Testis (tissue), 3 donors: ENCODE results near the gene SMURF2. TPM values are rescaled to one million over a fixed set of nuclear protein-coding genes. Genes with fewer than 3 reads are reported as not detected.

Experiments used
- DNase-seq: peaks from one replicate; pipeline ENCODE4 v3.0.0-alpha.2; 2019
- H3K27ac ChIP-seq, 2 donors: fragments of 200-600 bp; sonication (generic); one replicate each; pipeline ENCODE4 v1.5.1; 2019
- H3K27me3 ChIP-seq: fragments of 200-600 bp; sonication (generic); one replicate; pipeline ENCODE4 v1.5.1; 2019
- H3K36me3 ChIP-seq: fragments of 200-600 bp; sonication (generic); one replicate; pipeline ENCODE4 v1.5.1; 2017; ENCODE audit warnings: low read depth; ENCODE audit errors: missing control alignments
- H3K4me1 ChIP-seq: fragments of 200-600 bp; sonication (generic); one replicate; pipeline ENCODE4 v1.5.1; 2019
- H3K4me3 ChIP-seq, 2 donors: fragments of 200-600 bp; sonication (generic); one replicate each; pipeline ENCODE4 v1.5.1; 2017 to 2019
- H3K9me3 ChIP-seq: fragments of 200-600 bp; sonication (generic); one replicate; pipeline ENCODE4 v1.5.1; 2017
- CTCF ChIP-seq, 3 experiments: fragments of 450-650 bp in 2 of 3; fragments of 200-600 bp in 1 of 3; sonication (generic) in 1 of 3; IDR thresholded peaks; one replicate each; pipeline ENCODE4 v1.5.1; 2016 to 2019; ENCODE audit warnings: antibody characterized with exemption in 3 of 3, mild to moderate bottlenecking in 2 of 3, moderate library complexity in 1 of 3
- POLR2A ChIP-seq: fragments of 450-650 bp; IDR thresholded peaks from one replicate; pipeline ENCODE4 v1.6.1; 2017; ENCODE audit warnings: antibody characterized with exemption, mild to moderate bottlenecking, moderate library complexity
- WGBS, 2 donors: methylation state at CpG; one replicate each; pipeline ENCODE4 v1.1.5; 2018; 5-methylcytosine and 5-hydroxymethylcytosine counted together
- intact Hi-C: fragments of 100-400 bp; cut with DNase I; formaldehyde crosslinking; loops from one replicate; pipeline ENCODE4 v1.15.1; 2023; ENCODE audit warnings: low total_unique reads
- polyA plus RNA-seq: library from polyadenylated mRNA; stranded (reverse); fragments of 350-450 nt; fragmentation: Illumina TruSeq; extraction: RNeasy Lipid Tissue Mini Kit (QIAGEN cat#74804); gene quantifications from one replicate; pipeline ENCODE4 v1.2.3, GENCODE V29; 2014; ENCODE audit warnings: low read depth, low replicate concordance; ENCODE audit not compliant: insufficient read depth
- total RNA-seq, 2 donors: library from RNA; depleted of rRNA; stranded (reverse); fragments of >200 nt; gene quantifications; one replicate each; pipeline ENCODE4 v1.2.3, GENCODE V29; 2016

SMURF2 gene
- total and polyA plus RNA-seq, 3 donors from 2014 or later, result 28.9 to 50.0 (median 32.2) TPM

GRCh38 chr17:64508683-64509082 is 153.4 kb downstream of the SMURF2 start:
- Histone ChIP-seq H3K4me3 (no peak overlapping the region), H3K27me3 (no peaks in the 10 kb centered on the region), H3K9me3 (no peaks in the 10 kb centered on the region), H3K4me1 (peaks cover 10% of the 10 kb centered on the region), H3K36me3 (no peaks in the 10 kb centered on the region), H3K27ac (no peak overlapping the region)
- TF ChIP-seq CTCF (IDR thresholded peaks at IDR 0.05), result no peak
- no peak for TF ChIP-seq POLR2A
- no peak for DNase-seq
- 69 to 72% methylated on average over 2 of the region's 2 CpGs for WGBS, 2 donors
- intact Hi-C loops, result no loop called here

GRCh38 chr17:64507413-64507782 is 154.7 kb downstream of the SMURF2 start:
- WGBS, 2 donors, result 0% methylated on average over 13 of the region's 13 CpGs
- TF ChIP-seq POLR2A (no peak), CTCF (IDR thresholded peaks at IDR 0.05) (peak in 2 of 3 experiments; percentile 9 to 33)
- no peak for DNase-seq
- peak overlapping the region; percentile 98 for H3K4me3 ChIP-seq
- no peaks in the 10 kb centered on the region for H3K36me3 ChIP-seq
- H3K4me1 ChIP-seq, result peaks cover 14% of the 10 kb centered on the region
- H3K27ac ChIP-seq, result peak overlapping the region; percentile 98 to 100
- no peaks in the 10 kb centered on the region for H3K9me3 ChIP-seq
- H3K27me3 ChIP-seq, result no peaks in the 10 kb centered on the region
- intact Hi-C loops, result no loop called here

GRCh38 chr17:64506576-64507412 is 155.3 kb downstream of the SMURF2 start, which contains the start of gene CEP95:
Gene CEP95 (plus strand): TSS chr17:64506977. CDS start chr17:64507098, 121 bp downstream.
- peaks cover 14% of the 10 kb centered on the region for H3K4me1 ChIP-seq
- peak within 1 kb of the TSS; percentile 98 to 100 for H3K27ac ChIP-seq
- intact Hi-C loops, result no loop called here
- H3K36me3 ChIP-seq, result no peaks in the 10 kb centered on the region
- H3K9me3 ChIP-seq, result no peaks in the 10 kb centered on the region
- 0 to 1% methylated on average over 20 to 77 of the region's 77 CpGs for WGBS, 2 donors
- H3K27me3 ChIP-seq, result no peaks in the 10 kb centered on the region
- TF ChIP-seq CTCF (IDR thresholded peaks at IDR 0.05) (no peak), POLR2A (no peak)
- H3K4me3 ChIP-seq, result peak within 1 kb of the TSS; percentile 98
- peak; percentile 97 for DNase-seq

- no peaks in the 10 kb centered on the region for H3K9me3 ChIP-seq
- intact Hi-C loops, result no loop called here
- peaks cover 14% of the 10 kb centered on the region for H3K4me1 ChIP-seq
- H3K27me3 ChIP-seq, result no peaks in the 10 kb centered on the region
- H3K36me3 ChIP-seq, result no peaks in the 10 kb centered on the region
- TF ChIP-seq POLR2A (peak; percentile 81), CTCF (IDR thresholded peaks at IDR 0.05) (peak in 1 of 3 experiments; percentile 6)
- H3K4me3 ChIP-seq, result peak within 1 kb of the TSS; percentile 98
- H3K27ac ChIP-seq, result peak within 1 kb of the TSS; percentile 98 to 100
- peak; percentile 98 for DNase-seq
- 0% methylated on average over 11 to 31 of the region's 31 CpGs for WGBS, 2 donors
Observed at GRCh38 chr17:64506201-64506575, 155.9 kb downstream of the SMURF2 start, which contains the start of gene DDX5. Gene DDX5 (minus strand): TSS chr17:64506289. CDS start chr17:64506119, 170 bp downstream.
